Pancreas (tissue), 10 donors: ENCODE measurements around the gene CHMP6. TPM values are rescaled to one million over a fixed set of nuclear protein-coding genes. Genes with fewer than 3 reads are reported as not detected.

Experiments
- ATAC-seq, 4 donors: fragments of 200-7000 bp; cut with Tn5 transposase; one replicate each; pipeline versions ENCODE4 v1.8.0 to v1.9.1; 2020; ENCODE audit warnings: mild to moderate bottlenecking in 4 of 4, moderate library complexity in 4 of 4
- DNase-seq, 6 donors: peaks; one replicate each; pipeline ENCODE4 v3.0.0-alpha.2; 2020
- FAIRE-seq: peaks from 2 replicates; lab custom pipeline; 2012; peaks lifted over from hg19 to GRCh38; lab: Jason Lieb, UNC
- H3K27ac ChIP-seq, 4 donors: fragments of 200-600 bp; sonication (generic); 1 replicate in 3 of 4; 2 replicates in 1 of 4; pipeline versions ENCODE4 v1.5.0 to v1.8.0; 2020
- H3K27me3 ChIP-seq, 4 donors: fragments of 200-600 bp; one replicate each; pipeline ENCODE4 v1.8.0; 2021
- H3K36me3 ChIP-seq, 3 donors: fragments of 200-600 bp; sonication (generic) in 1 of 3; one replicate each; pipeline versions ENCODE4 v1.5.0 to v1.8.0; 2020 to 2021
- H3K4me1 ChIP-seq, 3 donors: fragments of 200-600 bp; one replicate each; pipeline ENCODE4 v1.8.0; 2021
- H3K4me3 ChIP-seq, 4 donors: fragments of 200-600 bp; sonication (generic) in 2 of 4; one replicate each; pipeline versions ENCODE4 v1.5.0 to v1.8.0; 2020 to 2021
- H3K9me3 ChIP-seq, 4 donors: fragments of 200-600 bp; one replicate each; pipeline ENCODE4 v1.8.0; 2021
- CTCF ChIP-seq, 4 donors: fragments of 200-600 bp; sonication (generic) in 3 of 4; IDR thresholded peaks; one replicate each; pipeline versions ENCODE4 v1.5.0 to v1.8.0; 2021; ENCODE audit warnings: antibody characterized with exemption in 4 of 4
- WGBS, 2 donors: extraction: QIAGEN DNeasy Blood & Tissue Kit; methylation state at CpG; one replicate each; pipeline ENCODE4 v1.1.7; 2013; 5-methylcytosine and 5-hydroxymethylcytosine counted together
- intact Hi-C, 3 donors: fragments of 100-400 bp; cut with DNase I; formaldehyde crosslinking; loops; one replicate each; pipeline versions ENCODE4 v1.11.1 to v1.14.2; 2022
- polyA plus RNA-seq, 2 donors: library from polyadenylated mRNA; stranded (reverse); fragments of 200-250 nt; gene quantifications; one replicate each; pipeline ENCODE4 v1.2.3, GENCODE V29; 2013
- total RNA-seq, 6 donors: library from RNA; stranded (reverse); fragmentation: NEBNext Ultra II Directional in 4 of 6; extraction: Animal tissue kit (Norgen Biotek cat#: 25700) in 4 of 6; gene quantifications; one replicate each; pipeline versions ENCODE4 v1.2.1 to v1.2.4, GENCODE V29; 2021 to 2023
- donor health status: healthy with polysubstance abuse.
- donor health status: DM: no; HTN: no; CAD: no; lungs with moderate emphysema.
- donor health status: DM: no; HTN: no; CAD: no.
- donor health status: control.
- donor health status: control.
- donor health status: Bipolar disorder and iron deficiency.
- donor health status: DM: yes; HTN: yes; CAD: no.
- donor health status: DM: no; HTN: no; CAD: no.
- donor health status: DM: no; HTN: no; CAD: no.
- donor health status: DM: yes; HTN: yes; CAD: no.

Gene CHMP6
- total and polyA plus RNA-seq, 8 donors: 9.5 to 30.8 (median 13.8) TPM

- Histone ChIP-seq H3K9me3 (no peaks in the 10 kb centered on the region), H3K4me1 (no peaks in the 10 kb centered on the region), H3K36me3 (peaks cover 0 to 9% (median 0%) of the 10 kb centered on the region in 3 donors), H3K4me3 (no peak overlapping the region), H3K27ac (no peak overlapping the region), H3K27me3 (no peaks in the 10 kb centered on the region)
- DNase-seq (peak in 1 of 6 donors; percentile 43), ATAC-seq (no peak), FAIRE-seq (no peak)
- 88 to 93% methylated on average over 15 to 16 of the region's 16 CpGs for WGBS, 2 donors
- intact Hi-C loops: no loop called here
- no peak for TF ChIP-seq CTCF (IDR thresholded peaks at IDR 0.05)
Measured at GRCh38 chr17:80948976-80949450, 42.6 kb upstream of the CHMP6 start.

- Histone ChIP-seq H3K27me3 (no peaks in the 10 kb centered on the region), H3K4me1 (no peaks in the 10 kb centered on the region), H3K4me3 (no peak overlapping the region), H3K9me3 (no peaks in the 10 kb centered on the region), H3K27ac (no peak overlapping the region), H3K36me3 (peaks cover 0 to 9% (median 0%) of the 10 kb centered on the region in 3 donors)
- FAIRE-seq (no peak), DNase-seq (peak in 2 of 6 donors; percentile 10 to 49), ATAC-seq (no peak)
- no peak for TF ChIP-seq CTCF (IDR thresholded peaks at IDR 0.05)
- WGBS, 2 donors: 90 to 93% methylated on average over 44 of the region's 44 CpGs
- intact Hi-C loops: no loop called here
Measured at GRCh38 chr17:80949451-80950421, 41.9 kb upstream of the CHMP6 start.

GRCh38 chr17:80950466-80951120 lies 41.0 kb upstream of the CHMP6 start:
- ATAC-seq (no peak), DNase-seq (peak in 1 of 6 donors; percentile 35), FAIRE-seq (no peak)
- WGBS, 2 donors: 90 to 91% methylated on average over 17 of the region's 17 CpGs
- Histone ChIP-seq H3K9me3 (no peaks in the 10 kb centered on the region), H3K4me3 (no peak overlapping the region), H3K27me3 (no peaks in the 10 kb centered on the region), H3K4me1 (no peaks in the 10 kb centered on the region), H3K36me3 (peaks cover 0 to 8% (median 0%) of the 10 kb centered on the region in 3 donors), H3K27ac (no peak overlapping the region)
- TF ChIP-seq CTCF (IDR thresholded peaks at IDR 0.05): no peak
- intact Hi-C loops: no loop called here

- no peak for FAIRE-seq
- H3K27ac ChIP-seq: no peak overlapping the region
- no peaks in the 10 kb centered on the region for H3K9me3 ChIP-seq
- no peak overlapping the region for H3K4me3 ChIP-seq
- peak in 1 of 6 donors; percentile 15 for DNase-seq
- 92 to 94% methylated on average over 36 to 38 of the region's 38 CpGs for WGBS, 2 donors
- no peaks in the 10 kb centered on the region for H3K4me1 ChIP-seq
- intact Hi-C loops: no loop called here
- TF ChIP-seq CTCF (IDR thresholded peaks at IDR 0.05): no peak
- H3K36me3 ChIP-seq: peaks cover 0 to under 1% (median 0%) of the 10 kb centered on the region in 3 donors
- no peaks in the 10 kb centered on the region for H3K27me3 ChIP-seq
- ATAC-seq: no peak
Measured at GRCh38 chr17:80951121-80952090, 40.2 kb upstream of the CHMP6 start.
